Osteocyte (in vitro differentiated cells): ENCODE results near the gene NHSL1. TPM values are rescaled to one million over a fixed set of nuclear protein-coding genes. Genes with fewer than 3 reads are reported as not detected.

Experiments used
- DNase-seq: peaks from one replicate; pipeline ENCODE4 v3.0.0; 2021; ENCODE audit warnings: mixed read lengths; ENCODE audit not compliant: unreplicated experiment; ENCODE audit errors: extremely low spot score
- H3K27ac Mint-ChIP-seq: one replicate; pipeline ENCODE4 v1.8.0; 2021; ENCODE audit warnings: mild to moderate bottlenecking, mixed read lengths; ENCODE audit not compliant: unreplicated experiment
- H3K27me3 Mint-ChIP-seq: one replicate; pipeline ENCODE4 v1.8.0; 2021; ENCODE audit warnings: mixed read lengths; ENCODE audit not compliant: unreplicated experiment
- H3K36me3 Mint-ChIP-seq: one replicate; pipeline ENCODE4 v1.8.0; 2021; ENCODE audit warnings: mixed read lengths; ENCODE audit not compliant: unreplicated experiment
- H3K4me1 Mint-ChIP-seq: one replicate; pipeline ENCODE4 v1.8.0; 2021; ENCODE audit warnings: mixed read lengths; ENCODE audit not compliant: unreplicated experiment
- H3K4me3 Mint-ChIP-seq: one replicate; pipeline ENCODE4 v1.8.0; 2021; ENCODE audit warnings: mild to moderate bottlenecking, moderate library complexity, mixed read lengths; ENCODE audit not compliant: unreplicated experiment
- H3K9me3 Mint-ChIP-seq: one replicate; pipeline ENCODE4 v1.8.0; 2021; ENCODE audit warnings: mixed read lengths; ENCODE audit not compliant: unreplicated experiment
- CTCF ChIP-seq: fragments of 200-600 bp; sonication (generic); IDR thresholded peaks from 2 replicates; pipeline ENCODE4 v1.5.0; 2021; ENCODE audit warnings: antibody characterized with exemption, mild to moderate bottlenecking, moderate library complexity
- total RNA-seq: library from RNA; stranded (reverse); gene quantifications from 2 replicates; pipeline ENCODE4 v1.2.1, GENCODE V29; 2021

Gene NHSL1
- total RNA-seq, 1 donor from 2014 or later: 21.2 TPM

- Mint-ChIP-seq H3K4me1 (peaks cover 14% of the 10 kb centered on the region), H3K36me3 (peaks cover 9% of the 10 kb centered on the region), H3K27me3 (no peaks in the 10 kb centered on the region), H3K4me3 (peak overlapping the region; percentile 10), H3K27ac (no peak overlapping the region), H3K9me3 (no peaks in the 10 kb centered on the region)
- TF ChIP-seq CTCF: no peak
- peak; percentile 67 for DNase-seq
Observed at GRCh38 chr6:138401960-138402837, 97.1 kb downstream of the NHSL1 start.

- Mint-ChIP-seq H3K4me3 (no peak overlapping the region), H3K27me3 (no peaks in the 10 kb centered on the region), H3K36me3 (no peaks in the 10 kb centered on the region), H3K4me1 (peaks cover 10% of the 10 kb centered on the region), H3K9me3 (no peaks in the 10 kb centered on the region), H3K27ac (no peak overlapping the region)
- no peak for TF ChIP-seq CTCF
- no peak for DNase-seq
Observed at GRCh38 chr6:138400326-138400725, 99.0 kb downstream of the NHSL1 start.

GRCh38 chr6:138397128-138398122 is 101.9 kb downstream of the NHSL1 start:
- no peak overlapping the region for H3K4me3 Mint-ChIP-seq
- H3K27me3 Mint-ChIP-seq: no peaks in the 10 kb centered on the region
- DNase-seq: no peak
- no peak for TF ChIP-seq CTCF
- no peaks in the 10 kb centered on the region for H3K4me1 Mint-ChIP-seq
- H3K27ac Mint-ChIP-seq: no peak overlapping the region
- no peaks in the 10 kb centered on the region for H3K36me3 Mint-ChIP-seq
- H3K9me3 Mint-ChIP-seq: no peaks in the 10 kb centered on the region

GRCh38 chr6:138396709-138397108 is 102.6 kb downstream of the NHSL1 start:
- DNase-seq: no peak
- no peak overlapping the region for H3K27ac Mint-ChIP-seq
- H3K36me3 Mint-ChIP-seq: no peaks in the 10 kb centered on the region
- no peak for TF ChIP-seq CTCF
- H3K27me3 Mint-ChIP-seq: peaks cover 2% of the 10 kb centered on the region
- no peaks in the 10 kb centered on the region for H3K4me1 Mint-ChIP-seq
- no peak overlapping the region for H3K4me3 Mint-ChIP-seq
- H3K9me3 Mint-ChIP-seq: no peaks in the 10 kb centered on the region
